ENCODE measurements around the gene COX8A. TPM values are rescaled to one million over a fixed set of nuclear protein-coding genes. Genes with fewer than 3 reads are reported as not detected.

The COX8A gene
- total RNA-seq, 4 donors from 2014 or later, result 265 to 424 (median 362) TPM

DNA sequence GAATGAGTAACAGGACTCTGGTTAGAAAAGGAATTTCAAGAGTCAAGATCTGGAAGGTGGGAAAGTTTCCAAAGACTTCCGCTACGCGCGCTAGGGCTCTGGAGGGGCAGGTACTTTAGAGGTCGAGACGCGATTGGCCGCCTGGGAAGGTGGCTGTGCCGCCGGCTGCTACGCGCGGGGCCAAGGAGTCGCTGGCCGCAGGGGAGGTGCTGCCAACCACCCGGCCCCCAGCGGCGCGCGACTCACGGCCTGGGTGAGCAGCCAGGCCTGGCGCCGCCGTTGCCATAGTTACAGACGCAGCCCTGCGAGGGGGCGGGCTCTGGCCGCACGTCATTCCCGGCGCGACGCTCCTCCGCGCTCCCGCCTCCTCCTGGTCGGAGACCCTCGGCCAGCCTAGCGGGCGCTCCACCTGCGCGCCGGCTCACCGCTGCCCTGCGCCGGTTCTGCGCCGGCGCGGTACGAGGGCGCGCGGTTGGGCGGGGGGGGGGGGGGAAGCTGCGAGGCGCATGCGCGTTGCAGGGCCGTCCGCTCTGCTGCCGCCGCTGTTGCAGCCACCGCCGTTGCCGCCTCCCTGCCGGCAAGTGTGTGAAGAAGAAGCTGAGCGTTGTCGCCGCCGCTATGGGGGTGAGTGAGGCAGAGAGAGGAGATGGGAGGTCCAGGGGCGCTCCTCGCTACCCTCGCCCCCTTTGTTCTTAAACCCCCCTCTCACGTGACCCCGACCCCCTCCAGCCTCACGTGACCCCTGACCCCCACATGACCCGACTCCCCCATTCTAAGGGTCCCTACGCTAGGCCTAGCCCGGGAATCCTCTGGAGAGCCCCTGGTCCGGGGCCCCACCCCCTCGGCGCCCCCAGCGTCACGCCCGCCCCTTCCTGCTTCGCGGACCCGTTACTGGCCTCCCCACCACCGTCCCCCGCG lies 35.7 kb upstream of the COX8A start, which contains the start of gene NAA40:
Gene NAA40 (plus strand): TSS at position 524 of the 918 bp plus-strand sequence. CDS start 95 bp downstream, at position 619.
- ATAC-seq (ENCODE audit: low FRiP score), result peak; percentile 98
- peak; percentile 65 for DNase-seq (ENCODE audit: low spot score)
- no peak for TF ChIP-seq CTCF (IDR thresholded peaks at IDR 0.05)

DNA sequence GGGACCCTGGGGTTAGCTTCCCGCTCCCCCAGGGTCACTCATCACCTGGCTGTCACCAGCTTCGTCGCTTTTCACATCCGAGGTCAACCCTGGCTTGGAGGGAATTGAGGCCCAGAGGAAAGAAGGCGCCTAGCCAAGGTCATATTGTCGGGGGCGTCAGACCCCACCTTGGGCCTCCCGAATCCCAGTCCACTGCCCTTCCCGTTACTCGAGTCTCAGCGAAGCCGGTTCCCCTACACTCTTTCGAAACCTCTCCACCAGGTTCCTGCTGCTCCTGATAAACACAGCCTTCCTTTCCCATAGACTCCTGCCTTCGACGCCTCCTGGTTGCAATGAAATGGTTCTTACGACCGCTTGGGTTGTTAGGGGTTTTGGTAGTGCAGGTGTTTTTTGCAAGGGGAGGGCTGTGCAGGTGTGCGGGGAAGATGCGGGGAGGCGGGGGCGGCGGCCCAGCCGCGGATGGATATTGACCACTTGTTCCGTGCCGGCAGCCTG lies 35.0 kb upstream of the COX8A start:
- DNase-seq (ENCODE audit: low spot score) (no peak), ATAC-seq (ENCODE audit: low FRiP score) (no peak)
- no peak for TF ChIP-seq CTCF (IDR thresholded peaks at IDR 0.05)

DNA sequence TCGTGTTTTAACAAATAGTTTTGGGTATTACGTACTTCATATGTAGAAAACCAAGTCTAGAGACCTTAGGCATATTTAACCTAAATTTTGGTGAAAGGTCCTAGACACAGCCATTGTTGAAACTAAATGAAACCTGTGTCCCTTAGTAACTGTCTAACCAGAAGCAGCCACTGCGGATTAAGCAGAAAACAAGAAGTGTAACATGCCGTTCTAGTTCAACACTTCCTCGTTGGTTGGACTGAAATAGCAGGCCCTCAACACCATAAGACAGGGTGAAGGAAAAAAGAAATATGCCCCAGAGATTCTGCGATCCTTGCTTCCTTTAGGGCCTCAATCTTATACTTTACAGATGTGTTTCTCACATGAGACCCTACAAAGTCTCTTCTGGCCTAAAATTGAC lies 33.6 kb upstream of the COX8A start:
- no peak for TF ChIP-seq CTCF (IDR thresholded peaks at IDR 0.05)
- ATAC-seq (ENCODE audit: low FRiP score) (no peak), DNase-seq (ENCODE audit: low spot score) (no peak)

DNA sequence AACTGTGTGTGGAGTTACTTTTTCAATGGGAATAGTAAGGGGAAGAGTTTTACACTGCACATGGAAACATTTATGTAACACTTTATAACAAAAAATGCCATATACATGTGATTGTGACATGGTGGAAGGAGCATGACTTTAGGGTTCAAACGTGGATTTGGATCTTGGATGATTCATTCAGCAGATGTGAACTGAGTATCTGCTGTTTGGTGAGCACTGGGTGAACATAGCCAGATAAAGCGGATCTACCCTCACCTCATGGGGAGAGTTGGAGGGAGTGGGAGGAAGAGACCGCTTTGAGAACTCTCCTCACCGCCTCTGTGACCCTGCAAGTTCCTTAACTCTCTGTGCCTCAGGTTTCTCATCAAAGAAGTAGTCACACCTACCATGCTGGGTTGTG lies 32.5 kb upstream of the COX8A start:
- TF ChIP-seq CTCF (IDR thresholded peaks at IDR 0.05), result no peak
- ATAC-seq (ENCODE audit: low FRiP score), result no peak
- no peak for DNase-seq (ENCODE audit: low spot score)

- TF ChIP-seq CTCF (IDR thresholded peaks at IDR 0.05), result no peak
- DNase-seq (ENCODE audit: low spot score) (no peak), ATAC-seq (ENCODE audit: low FRiP score) (no peak)
Observed at GRCh38 chr11:63942803-63943202, 31.6 kb upstream of the COX8A start.

DNA sequence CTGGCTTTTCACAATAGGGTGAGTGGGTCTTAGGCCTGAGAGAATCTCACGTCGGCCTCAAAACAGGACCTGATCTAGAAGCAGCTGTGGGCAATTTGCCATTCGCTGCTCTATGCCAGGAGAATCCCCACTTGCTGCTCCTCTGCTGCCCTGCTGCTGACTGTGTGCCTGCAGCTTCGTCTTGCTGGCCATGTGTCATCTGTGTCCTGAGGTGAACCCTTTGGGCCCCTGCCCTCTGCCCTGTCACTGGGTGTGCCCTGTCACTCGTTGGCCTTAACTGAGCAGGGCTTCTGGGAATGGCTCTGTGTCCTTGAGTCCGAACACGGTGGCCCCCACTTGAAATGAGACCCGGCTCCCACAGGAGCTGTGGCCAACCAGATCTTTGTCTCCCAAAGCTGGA lies 29.4 kb upstream of the COX8A start:
- no peak for TF ChIP-seq CTCF (IDR thresholded peaks at IDR 0.05)
- no peak for DNase-seq (ENCODE audit: low spot score)
- no peak for ATAC-seq (ENCODE audit: low FRiP score)
